Tibial nerve (tissue), 4 donors: ENCODE results near the gene SLC25A34.

ENCODE experiments used
- CTCF ChIP-seq, 5 experiments: fragments of 200-600 bp in 3 of 5; fragments of 450-650 bp in 2 of 5; sonication (generic) in 3 of 5; IDR thresholded peaks; one replicate each; pipeline ENCODE4 v1.5.1; 2016 to 2019; ENCODE audit warnings: antibody characterized with exemption in 5 of 5, mild to moderate bottlenecking in 3 of 5, moderate library complexity in 2 of 5
- EP300 ChIP-seq, 2 donors: sonication (generic); formaldehyde crosslinking; IDR thresholded peaks; one replicate each; pipeline ENCODE4 v1.6.1; 2017; ENCODE audit warnings: antibody characterized with exemption in 2 of 2, mild to moderate bottlenecking in 1 of 2
- POLR2A ChIP-seq, 2 donors: fragments of 450-650 bp; IDR thresholded peaks; one replicate each; pipeline ENCODE4 v1.6.1; 2017; ENCODE audit warnings: antibody characterized with exemption in 2 of 2, mild to moderate bottlenecking in 2 of 2, moderate library complexity in 2 of 2

GRCh38 chr1:15705184-15705566 is 30.9 kb upstream of the SLC25A34 start:
- TF ChIP-seq CTCF (IDR thresholded peaks at IDR 0.05) (no peak), EP300 (IDR thresholded peaks at IDR 0.05) (no peak), POLR2A (IDR thresholded peaks at IDR 0.05) (no peak)
